ENCODE data around the gene METRN. TPM values are rescaled to one million over a fixed set of nuclear protein-coding genes. Genes with fewer than 3 reads are reported as not detected.

Gene METRN
- polyA plus RNA-seq, 2 of the 4 experiments (the other 2 are of a cell fraction), result 41.0 to 82.2 TPM

- ChIA-PET CTCF (interaction anchor here (2.4 to 25.1 kb wide), 2 partner anchors 10 to 27 kb away, joined by 8 to 656 read pairs; partner anchors contain the start of genes ANTKMT, CCDC78, CIAO3 and HAGHL), POLR2A (no interaction called here)
- ATAC-seq (no peak), FAIRE-seq (no peak), DNase-seq (ENCODE audit: low read depth in 1 of 2, low spot score in 1 of 2) (no peak)
- H3K9me3 ChIP-seq, result no peaks in the 10 kb centered on the region
- peaks cover 38% of the 10 kb centered on the region for H3K4me1 ChIP-seq
- H3K4me3 ChIP-seq, result peak within 1 kb of the TSS; percentile 59
- no peak for TF ChIP-seq FOXS1 (CRISPR knock-in tag; IDR thresholded peaks at IDR 0.05)
- TF ChIP-seq JUNB (IDR thresholded peaks at IDR 0.05), result no peak
- no peak for TF ChIP-seq NPAS2 (CRISPR knock-in tag; IDR thresholded peaks at IDR 0.05; ENCODE audit: borderline replicate concordance)
- TF ChIP-seq TFCP2L1 (CRISPR knock-in tag; IDR thresholded peaks at IDR 0.05), result no peak
- no peak for TF ChIP-seq JUN (IDR thresholded peaks at IDR 0.05)
- TF ChIP-seq MAZ (IDR thresholded peaks at IDR 0.05; ENCODE audit: borderline replicate concordance, low read depth, low read length), result no peak
- peak within 1 kb of the TSS; percentile 73 to 75; a peak in 5 of 6 replicates for H3K27ac ChIP-seq
- peak within 1 kb of the TSS; percentile 100 for H3K4me2 ChIP-seq
- WGBS (ENCODE audit: missing lambda C conversion rate), result 4% methylated on average over 5 of the region's 115 CpGs
These were observed 9.3 kb upstream of the METRN start, which contains the start of gene FBXL16 for GRCh38 chr16:705431-706188. Gene FBXL16, minus strand, starts transcription at chr16:705801. Its CDS starts 8,396 bp downstream, at chr16:697405.

DNA sequence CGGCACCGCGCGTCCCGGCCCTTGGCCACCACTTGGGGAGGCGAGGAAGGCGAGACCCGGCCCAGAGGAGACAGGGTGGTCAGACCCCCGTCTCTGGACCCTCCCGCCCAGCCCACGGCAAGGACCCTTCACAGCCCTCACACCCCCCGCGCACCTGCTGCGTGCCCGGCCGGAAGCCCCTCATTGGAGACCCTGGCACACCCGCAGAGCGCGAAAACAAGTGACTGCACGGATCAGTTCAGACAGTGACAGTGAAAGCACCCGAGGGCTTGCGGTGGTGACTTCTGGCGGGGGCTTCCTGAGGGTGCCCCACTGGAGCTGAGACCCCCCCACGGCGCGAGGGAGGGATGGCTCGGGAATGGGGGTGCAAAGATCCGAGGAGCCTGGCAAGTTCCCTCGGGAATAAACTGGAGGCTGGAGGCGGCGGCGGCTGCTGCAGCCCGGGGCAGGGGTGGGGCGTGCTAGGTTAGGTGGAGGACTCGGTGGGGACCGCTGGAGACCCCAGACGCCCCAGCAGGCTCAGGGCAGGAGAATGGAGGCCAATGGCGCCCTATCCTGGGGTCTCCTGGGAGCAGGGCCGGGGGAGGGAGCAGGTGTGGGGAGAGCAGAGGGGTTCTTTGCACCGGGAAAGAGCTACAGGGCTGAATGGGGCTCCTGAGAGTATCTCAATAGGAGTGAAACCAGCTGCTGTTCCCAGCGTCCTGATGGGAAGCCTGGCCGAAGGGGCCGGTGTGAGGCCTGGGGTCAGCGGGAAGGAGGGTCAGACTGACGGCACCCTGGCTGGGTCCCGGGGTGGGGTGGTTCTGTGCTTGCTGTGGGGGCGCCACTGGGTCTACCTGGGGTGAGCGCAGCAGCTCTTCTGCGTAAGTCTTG is 8.5 kb upstream of the METRN start:
- WGBS (ENCODE audit: missing lambda C conversion rate), result 6% methylated on average over 31 of the region's 49 CpGs
- ChIA-PET POLR2A (interaction anchor here (0.9 to 1.6 kb wide), 4 partner anchors 14 to 82 kb away, joined by 3 to 6 read pairs (median 4); partner anchors contain the start of genes ANTKMT, CHTF18 and RPUSD1), CTCF (interaction anchor here (1.7 to 25.1 kb wide), 4 partner anchors 10 to 80 kb away, joined by 5 to 656 read pairs (median 92); partner anchors contain the start of genes ANTKMT, CCDC78, CHTF18 and CIAO3)
- Histone ChIP-seq H3K27ac (peak overlapping the region; percentile 73 to 75; a peak in 5 of 6 replicates), H3K4me1 (peaks cover 42% of the 10 kb centered on the region), H3K4me2 (peak overlapping the region; percentile 100), H3K4me3 (peak overlapping the region; percentile 59), H3K9me3 (no peaks in the 10 kb centered on the region)
- TF ChIP-seq CHD4 (IDR thresholded peaks at IDR 0.05; ENCODE audit: borderline replicate concordance) (no peak), ELK1 (IDR thresholded peaks at IDR 0.05; ENCODE audit: low read depth, low read length) (no peak), CEBPB (IDR thresholded peaks at IDR 0.05) (no peak), KDM1A (IDR thresholded peaks at IDR 0.05; ENCODE audit: low read depth) (no peak), TP53 (CRISPR knock-in tag; IDR thresholded peaks at IDR 0.05) (no peak), EP300 (IDR thresholded peaks at IDR 0.05) (no peak), MYC (IDR thresholded peaks at IDR 0.05; ENCODE audit: borderline replicate concordance, low read length) (no peak)
- TF ChIP-seq, protein P1, sequence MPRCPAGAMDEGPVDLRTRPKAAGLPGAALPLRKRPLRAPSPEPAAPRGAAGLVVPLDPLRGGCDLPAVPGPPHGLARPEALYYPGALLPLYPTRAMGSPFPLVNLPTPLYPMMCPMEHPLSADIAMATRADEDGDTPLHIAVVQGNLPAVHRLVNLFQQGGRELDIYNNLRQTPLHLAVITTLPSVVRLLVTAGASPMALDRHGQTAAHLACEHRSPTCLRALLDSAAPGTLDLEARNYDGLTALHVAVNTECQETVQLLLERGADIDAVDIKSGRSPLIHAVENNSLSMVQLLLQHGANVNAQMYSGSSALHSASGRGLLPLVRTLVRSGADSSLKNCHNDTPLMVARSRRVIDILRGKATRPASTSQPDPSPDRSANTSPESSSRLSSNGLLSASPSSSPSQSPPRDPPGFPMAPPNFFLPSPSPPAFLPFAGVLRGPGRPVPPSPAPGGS (IDR thresholded peaks at IDR 0.05), result no peak
- DNase-seq (ENCODE audit: low read depth in 1 of 2, low spot score in 1 of 2), result no peak
- ATAC-seq, result peak; percentile 9 to 41; a peak in 3 of 6 replicates
- FAIRE-seq, result no peak

DNA sequence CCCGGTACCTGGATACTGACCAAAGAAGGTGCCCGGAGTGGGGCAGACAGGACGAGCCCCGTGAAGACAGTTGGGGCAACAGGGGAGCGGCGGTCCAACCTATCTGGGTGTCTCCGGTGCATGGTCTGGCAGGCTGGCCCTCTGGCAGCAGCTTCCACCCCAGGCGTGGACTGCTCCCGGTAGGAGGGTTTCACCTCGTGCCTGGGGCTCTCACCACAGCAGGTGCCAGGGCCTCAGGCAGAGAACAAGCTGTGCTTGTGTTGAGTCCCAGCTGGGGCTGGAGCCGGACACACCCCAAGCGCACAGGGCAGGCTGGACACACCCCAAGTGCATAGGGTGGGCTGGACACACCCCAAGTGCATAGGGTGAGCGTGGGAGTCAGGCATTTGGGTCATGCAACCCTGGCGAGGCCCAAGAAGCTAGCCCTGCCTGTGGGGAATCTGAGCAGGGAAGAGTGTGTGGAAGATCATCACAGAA is 7.8 kb upstream of the METRN start:
- H3K4me3 ChIP-seq, result peak overlapping the region; percentile 59; the same call in 2 of the 3 replicates
- H3K4me2 ChIP-seq, result peak overlapping the region; percentile 100; the same call in 2 of the 3 replicates
- WGBS (ENCODE audit: missing lambda C conversion rate), result 28% methylated on average over 4 of the region's 14 CpGs
- H3K9me3 ChIP-seq, result no peaks in the 10 kb centered on the region
- peak overlapping the region in 1 of 2 experiments; percentile 73; a peak in 1 of 6 replicates for H3K27ac ChIP-seq
- ChIA-PET POLR2A (interaction anchor here (0.9 to 2.0 kb wide), 5 partner anchors 12 to 81 kb away, joined by 3 to 6 read pairs (median 5); partner anchors contain the start of genes ANTKMT, CHTF18 and RPUSD1), CTCF (interaction anchor here (1.2 to 25.1 kb wide), 5 partner anchors 9 to 79 kb away, joined by 3 to 656 read pairs (median 15); partner anchors contain the start of genes ANTKMT, CCDC78, CHTF18 and CIAO3)
- peak in 1 of 2 experiments; percentile 57 for DNase-seq (ENCODE audit: low read depth in 1 of 2, low spot score in 1 of 2)
- peak; percentile 11 to 12; a peak in 5 of 6 replicates for ATAC-seq
- peaks cover 49% of the 10 kb centered on the region for H3K4me1 ChIP-seq
- no peak for FAIRE-seq
- TF ChIP-seq CBX8 (IDR thresholded peaks at IDR 0.05) (no peak), CHD4 (IDR thresholded peaks at IDR 0.05; ENCODE audit: borderline replicate concordance) (no peak), MAX (IDR thresholded peaks at IDR 0.05) (no peak), HDAC2 (IDR thresholded peaks at IDR 0.05) (no peak), HES2 (IDR thresholded peaks at IDR 0.05) (no peak), TFCP2L1 (CRISPR knock-in tag; IDR thresholded peaks at IDR 0.05) (no peak), MAFK (IDR thresholded peaks at IDR 0.05; ENCODE audit: partially characterized antibody) (no peak), ZC3H11A (IDR thresholded peaks at IDR 0.05) (no peak)
- TF ChIP-seq, protein P2, sequence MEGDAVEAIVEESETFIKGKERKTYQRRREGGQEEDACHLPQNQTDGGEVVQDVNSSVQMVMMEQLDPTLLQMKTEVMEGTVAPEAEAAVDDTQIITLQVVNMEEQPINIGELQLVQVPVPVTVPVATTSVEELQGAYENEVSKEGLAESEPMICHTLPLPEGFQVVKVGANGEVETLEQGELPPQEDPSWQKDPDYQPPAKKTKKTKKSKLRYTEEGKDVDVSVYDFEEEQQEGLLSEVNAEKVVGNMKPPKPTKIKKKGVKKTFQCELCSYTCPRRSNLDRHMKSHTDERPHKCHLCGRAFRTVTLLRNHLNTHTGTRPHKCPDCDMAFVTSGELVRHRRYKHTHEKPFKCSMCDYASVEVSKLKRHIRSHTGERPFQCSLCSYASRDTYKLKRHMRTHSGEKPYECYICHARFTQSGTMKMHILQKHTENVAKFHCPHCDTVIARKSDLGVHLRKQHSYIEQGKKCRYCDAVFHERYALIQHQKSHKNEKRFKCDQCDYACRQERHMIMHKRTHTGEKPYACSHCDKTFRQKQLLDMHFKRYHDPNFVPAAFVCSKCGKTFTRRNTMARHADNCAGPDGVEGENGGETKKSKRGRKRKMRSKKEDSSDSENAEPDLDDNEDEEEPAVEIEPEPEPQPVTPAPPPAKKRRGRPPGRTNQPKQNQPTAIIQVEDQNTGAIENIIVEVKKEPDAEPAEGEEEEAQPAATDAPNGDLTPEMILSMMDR (IDR thresholded peaks at IDR 0.05), result no peak
- TF ChIP-seq, protein P1 (IDR thresholded peaks at IDR 0.05), result no peak
